ENCODE data around the gene OR8G1. TPM values are rescaled to one million over a fixed set of nuclear protein-coding genes. Genes with fewer than 3 reads are reported as not detected.

OR8G1 gene
- total RNA-seq, 1 experiment from 2014 or later: not detected

GRCh38 chr11:124297921-124298320 is 57.0 kb downstream of the OR8G1 start:
- BruUV-seq (replicated peaks): no TSS peak
- ChIA-PET POLR2A (ENCODE audit: low non-redundant PET) (no interaction called here), CTCF (no interaction called here)
- H3K27me3 ChIP-seq (replicated peaks; ENCODE audit: insufficient read depth, low read depth, low read length, poor library complexity): no peaks in the 10 kb centered on the region
- peaks cover 10% of the 10 kb centered on the region for H3K4me1 ChIP-seq (ENCODE audit: insufficient read depth, low read length, poor library complexity, severe bottlenecking)
- peaks cover 4% of the 10 kb centered on the region for H3K9me3 ChIP-seq (ENCODE audit: low read depth, low read length, poor library complexity, severe bottlenecking)
- DNase-seq (ENCODE audit: low spot score): no peak
- no peaks in the 10 kb centered on the region for H3K36me3 ChIP-seq (ENCODE audit: insufficient read depth, low read length, poor library complexity, severe bottlenecking)
- no peak overlapping the region for H3K4me3 ChIP-seq (ENCODE audit: low read depth, low read length, poor library complexity, severe bottlenecking)
- TF ChIP-seq CTCF (conservative IDR thresholded peaks at IDR 0.05; ENCODE audit: low read depth, low read length) (no peak), EZH2 (IDR thresholded peaks at IDR 0.05; ENCODE audit: borderline replicate concordance, low read depth, low read length, poor library complexity, severe bottlenecking) (no peak)
- intact Hi-C loops (cut with micrococcal nuclease; ENCODE audit: unreplicated experiment): no loop called here
- H3K27ac ChIP-seq (ENCODE audit: low read depth, low read length, poor library complexity, severe bottlenecking): no peak overlapping the region

GRCh38 chr11:124301548-124301947 is 60.7 kb downstream of the OR8G1 start:
- CTCF ChIA-PET: no interaction called here
- POLR2A ChIA-PET (ENCODE audit: low non-redundant PET): no interaction called here
- BruUV-seq (replicated peaks): no TSS peak
- TF ChIP-seq EZH2 (IDR thresholded peaks at IDR 0.05; ENCODE audit: borderline replicate concordance, low read depth, low read length, poor library complexity, severe bottlenecking): no peak
- no peak for TF ChIP-seq CTCF (conservative IDR thresholded peaks at IDR 0.05; ENCODE audit: low read depth, low read length)
- DNase-seq (ENCODE audit: low spot score): peak; percentile 28
- Histone ChIP-seq H3K9me3 (ENCODE audit: low read depth, low read length, poor library complexity, severe bottlenecking) (peaks cover 4% of the 10 kb centered on the region), H3K27me3 (replicated peaks; ENCODE audit: insufficient read depth, low read depth, low read length, poor library complexity) (no peaks in the 10 kb centered on the region), H3K4me3 (ENCODE audit: low read depth, low read length, poor library complexity, severe bottlenecking) (no peak overlapping the region), H3K36me3 (ENCODE audit: insufficient read depth, low read length, poor library complexity, severe bottlenecking) (no peaks in the 10 kb centered on the region), H3K27ac (ENCODE audit: low read depth, low read length, poor library complexity, severe bottlenecking) (no peak overlapping the region), H3K4me1 (ENCODE audit: insufficient read depth, low read length, poor library complexity, severe bottlenecking) (peaks cover 10% of the 10 kb centered on the region)
- intact Hi-C loops (cut with micrococcal nuclease; ENCODE audit: unreplicated experiment): no loop called here

- H3K4me3 ChIP-seq (ENCODE audit: low read depth, low read length, poor library complexity, severe bottlenecking): no peak overlapping the region
- intact Hi-C loops (cut with micrococcal nuclease; ENCODE audit: unreplicated experiment): no loop called here
- ChIA-PET POLR2A (ENCODE audit: low non-redundant PET) (no interaction called here), CTCF (no interaction called here)
- peaks cover 4% of the 10 kb centered on the region for H3K9me3 ChIP-seq (ENCODE audit: low read depth, low read length, poor library complexity, severe bottlenecking)
- peaks cover 10% of the 10 kb centered on the region for H3K4me1 ChIP-seq (ENCODE audit: insufficient read depth, low read length, poor library complexity, severe bottlenecking)
- BruUV-seq (replicated peaks): no TSS peak
- TF ChIP-seq EZH2 (IDR thresholded peaks at IDR 0.05; ENCODE audit: borderline replicate concordance, low read depth, low read length, poor library complexity, severe bottlenecking): no peak
- TF ChIP-seq CTCF (conservative IDR thresholded peaks at IDR 0.05; ENCODE audit: low read depth, low read length): no peak
- no peaks in the 10 kb centered on the region for H3K36me3 ChIP-seq (ENCODE audit: insufficient read depth, low read length, poor library complexity, severe bottlenecking)
- H3K27me3 ChIP-seq (replicated peaks; ENCODE audit: insufficient read depth, low read depth, low read length, poor library complexity): no peaks in the 10 kb centered on the region
- DNase-seq (ENCODE audit: low spot score): peak; percentile 20
- H3K27ac ChIP-seq (ENCODE audit: low read depth, low read length, poor library complexity, severe bottlenecking): no peak overlapping the region
Measured at GRCh38 chr11:124302347-124303125, 61.6 kb downstream of the OR8G1 start.

Other genes starting within 250 kb of the OR8G1 start
- gene OR10G6, start 245.9 kb upstream of the OR8G1 start, total RNA-seq (2021): not detected in 2 replicates
- gene OR10G4, start 228.1 kb upstream of the OR8G1 start, total RNA-seq (2021): not detected in 2 replicates
- not detected in 2 replicates for gene OR10G9, start 218.1 kb upstream of the OR8G1 start, total RNA-seq (2021)
- not detected in 2 replicates for gene OR10G8, start 214.3 kb upstream of the OR8G1 start, total RNA-seq (2021)
- gene OR10G7, start 199.8 kb upstream of the OR8G1 start, total RNA-seq (2021): not detected in 2 replicates
- gene VWA5A, start 125.6 kb upstream of the OR8G1 start, total RNA-seq (2021): 11.2 and 12.8 TPM in 2 replicates
- gene OR10D3, start 57.8 kb upstream of the OR8G1 start, total RNA-seq (2021): not detected in 2 replicates
- gene OR8G5, start 15.3 kb downstream of the OR8G1 start, total RNA-seq (2021): not detected in 2 replicates
- 0.41 and 0.52 TPM in 2 replicates for gene OR8D1, start 72.9 kb downstream of the OR8G1 start, total RNA-seq (2021)
- not detected in 2 replicates for gene OR8D2, start 79.1 kb downstream of the OR8G1 start, total RNA-seq (2021)
- gene OR8B2, start 143.4 kb downstream of the OR8G1 start, total RNA-seq (2021): not detected in 2 replicates
- not detected in 2 replicates for gene OR8B3, start 157.9 kb downstream of the OR8G1 start, total RNA-seq (2021)
- gene OR8B4, start 183.8 kb downstream of the OR8G1 start, total RNA-seq (2021): not detected in 2 replicates
- not detected in 2 replicates for gene OR8B8, start 204.6 kb downstream of the OR8G1 start, total RNA-seq (2021)

Measured in A673 (cell line).